Measurements from ENCODE around the gene SLCO2A1. TPM values are rescaled to one million over a fixed set of nuclear protein-coding genes. Genes with fewer than 3 reads are reported as not detected.
A peak's percentile ranks its signal among the peaks of the same experiment; 100 is the strongest.

The SLCO2A1 gene
- total RNA-seq, 2 donors from 2014 or later = not detected

DNA sequence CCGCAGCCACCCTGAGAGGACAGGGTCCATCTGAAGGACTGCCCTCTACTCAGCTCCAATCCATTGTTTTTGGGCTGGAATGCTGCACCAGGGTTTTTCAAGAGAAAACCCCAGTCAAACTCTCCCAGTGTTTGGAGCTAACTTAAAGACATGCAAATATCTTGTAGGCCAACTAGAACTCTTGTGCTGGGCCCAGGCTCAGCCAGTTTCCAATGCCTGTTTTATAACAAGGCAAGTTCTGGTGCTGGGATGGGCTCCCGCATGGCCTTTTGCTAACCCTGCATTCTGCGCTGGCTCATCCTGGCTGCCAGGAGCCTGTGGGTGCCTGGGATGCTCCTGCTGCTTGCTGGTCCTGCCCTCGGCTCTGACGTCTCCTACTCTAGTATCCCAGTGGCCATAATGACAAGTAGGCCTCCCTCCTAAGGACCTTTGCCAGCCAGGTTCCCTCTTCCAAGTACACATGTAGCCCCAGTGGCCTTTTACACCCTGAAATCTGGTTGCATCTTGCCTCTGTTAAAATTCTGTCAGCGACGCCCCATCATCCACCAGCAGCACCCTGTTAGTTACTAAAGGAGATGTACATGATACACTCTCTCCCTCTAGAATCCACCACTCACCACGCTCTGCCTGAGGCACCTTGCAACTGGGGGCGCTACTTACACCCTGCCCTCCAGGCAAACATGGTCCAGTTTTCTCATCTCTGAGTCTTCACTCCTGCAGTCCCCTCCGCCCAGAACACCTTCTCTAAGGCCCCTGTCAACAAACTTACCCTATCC, 103.6 kb downstream of the SLCO2A1 start:
- Mint-ChIP-seq H3K4me3 (no peak overlapping the region), H3K27ac (no peak overlapping the region)
- DNase-seq (ENCODE audit: low spot score) = no peak

DNA sequence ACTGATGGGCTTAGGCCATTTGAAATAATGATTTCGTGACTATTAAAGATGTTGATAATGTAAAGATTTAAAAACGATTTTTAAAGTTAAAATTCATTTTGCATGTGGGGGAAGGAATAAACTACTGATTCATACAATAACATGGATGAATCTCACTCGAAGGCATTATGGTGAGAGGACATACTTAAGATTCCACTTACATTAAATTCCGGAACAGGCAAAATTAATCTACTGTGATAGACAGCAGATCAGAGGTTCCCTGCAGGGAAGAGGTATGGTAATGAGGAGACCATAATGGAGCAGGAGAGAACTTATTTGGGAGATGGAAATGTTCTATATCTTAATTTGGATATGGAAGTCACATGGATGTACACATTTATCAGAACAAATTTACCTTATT, 105.7 kb downstream of the SLCO2A1 start:
- peaks cover 32 to 41% of the 10 kb centered on the region in 2 donors for H3K27me3 Mint-ChIP-seq
- H3K27ac Mint-ChIP-seq = no peak overlapping the region
- H3K36me3 Mint-ChIP-seq = no peaks in the 10 kb centered on the region
- no peaks in the 10 kb centered on the region for H3K9me3 Mint-ChIP-seq
- H3K4me1 Mint-ChIP-seq (ENCODE audit: low read depth in 2 of 2) = peaks cover 6 to 9% of the 10 kb centered on the region in 2 donors
- ATAC-seq = no peak
- DNase-seq (ENCODE audit: low spot score) = no peak
- no peak overlapping the region for H3K4me3 Mint-ChIP-seq

More for the DNA sequence above, 103.6 kb downstream of the SLCO2A1 start:
- Mint-ChIP-seq H3K27me3 (peaks cover 20 to 27% of the 10 kb centered on the region in 2 donors), H3K9me3 (no peaks in the 10 kb centered on the region), H3K4me1 (ENCODE audit: low read depth in 2 of 2) (peaks cover 6 to 9% of the 10 kb centered on the region in 2 donors), H3K36me3 (no peaks in the 10 kb centered on the region)
- ATAC-seq = no peak

DNA sequence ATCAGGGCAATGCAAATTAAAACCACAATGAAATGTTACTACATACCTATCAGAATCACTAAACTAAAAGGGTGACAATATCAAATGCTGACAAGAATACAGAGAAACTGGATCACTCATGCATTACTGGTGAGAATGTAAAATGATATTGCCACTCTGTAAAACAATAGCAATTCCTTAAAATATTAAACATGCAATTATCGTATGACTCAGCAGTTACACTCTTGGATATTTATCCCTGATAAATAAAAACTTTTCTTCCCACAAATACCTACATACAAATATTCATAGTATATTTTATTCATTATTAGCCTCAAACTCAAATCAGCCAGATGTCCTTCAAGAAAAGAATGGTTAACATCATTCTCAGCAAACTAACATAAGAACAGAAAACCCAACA, 108.1 kb downstream of the SLCO2A1 start:
- H3K4me3 Mint-ChIP-seq = no peak overlapping the region
- ATAC-seq (no peak), DNase-seq (ENCODE audit: low spot score) (no peak)
- H3K36me3 Mint-ChIP-seq = no peaks in the 10 kb centered on the region
- H3K4me1 Mint-ChIP-seq (ENCODE audit: low read depth in 2 of 2) = no peaks in the 10 kb centered on the region
- no peak overlapping the region for H3K27ac Mint-ChIP-seq
- no peaks in the 10 kb centered on the region for H3K9me3 Mint-ChIP-seq
- H3K27me3 Mint-ChIP-seq = peaks cover 27 to 47% of the 10 kb centered on the region in 2 donors

DNA sequence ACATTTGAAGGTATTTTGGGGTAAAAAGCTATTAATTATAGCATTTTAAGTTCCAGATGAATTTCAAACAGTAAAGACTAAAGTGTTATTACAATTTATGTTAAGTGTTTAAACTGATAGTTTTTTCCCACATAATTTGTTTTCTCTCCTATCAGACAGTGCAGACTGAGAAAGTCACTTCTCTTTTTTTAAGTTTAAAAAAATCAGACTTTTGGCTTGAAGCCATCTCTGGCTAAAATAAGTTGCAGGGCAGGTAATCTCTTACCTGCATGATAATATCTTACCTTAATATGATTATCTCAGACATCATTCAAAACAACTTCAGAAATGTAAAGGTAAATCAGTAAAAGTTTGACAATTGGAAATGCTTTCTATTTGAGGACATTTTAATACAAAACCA, 112.6 kb downstream of the SLCO2A1 start:
- H3K9me3 Mint-ChIP-seq = no peaks in the 10 kb centered on the region
- no peak overlapping the region for H3K4me3 Mint-ChIP-seq
- H3K27me3 Mint-ChIP-seq = peaks cover 17 to 40% of the 10 kb centered on the region in 2 donors

DNA sequence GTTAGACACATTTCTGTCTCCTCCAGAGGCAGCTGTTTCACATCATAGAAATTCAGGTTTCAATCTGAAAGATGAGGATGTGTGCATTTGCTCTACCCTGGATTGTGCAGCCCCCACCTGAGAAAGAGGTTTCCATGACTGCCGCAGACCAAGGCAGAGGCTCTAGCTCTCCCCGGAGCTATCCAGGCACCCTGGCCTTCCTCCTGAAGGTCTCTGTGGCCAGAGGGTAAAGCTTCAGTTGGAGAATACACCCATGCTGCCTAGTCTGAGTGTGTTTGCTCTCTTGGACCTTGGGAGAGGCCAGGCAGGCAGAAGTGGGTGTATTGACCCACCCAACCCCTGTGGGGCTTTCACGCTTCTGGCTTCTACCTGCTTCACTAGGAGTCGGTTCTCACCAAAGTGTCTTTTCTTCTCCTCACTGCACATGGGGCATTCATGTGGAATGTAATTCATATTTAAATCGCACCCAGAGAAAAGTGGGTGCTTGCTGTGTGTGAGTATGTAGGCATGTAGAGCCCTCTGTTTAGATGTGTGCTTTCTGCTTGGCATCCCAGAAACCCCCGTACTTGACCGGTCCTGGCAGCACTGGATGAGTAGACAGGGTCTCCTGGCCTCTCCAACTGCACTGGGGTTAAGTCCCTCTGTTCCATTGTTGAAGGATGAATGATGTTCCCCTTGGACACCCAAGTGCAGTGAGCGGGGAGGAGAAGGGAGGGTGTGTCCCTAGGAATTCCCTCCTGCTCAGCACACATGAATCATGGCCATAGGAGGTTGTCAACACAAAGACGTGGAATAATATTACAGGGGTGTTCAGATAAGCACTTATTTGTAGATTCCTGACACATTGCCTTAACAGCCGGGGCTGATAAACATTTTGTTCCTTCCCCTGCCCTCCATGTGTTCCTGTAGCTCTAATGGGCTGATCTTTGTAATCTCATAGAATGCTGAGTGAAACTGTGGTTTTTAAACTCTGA, 113.8 kb downstream of the SLCO2A1 start:
- peaks cover 12 to 32% of the 10 kb centered on the region in 2 donors for H3K27me3 Mint-ChIP-seq
- H3K4me3 Mint-ChIP-seq = no peak overlapping the region

More for the DNA sequence above, 112.6 kb downstream of the SLCO2A1 start:
- no peak for ATAC-seq
- no peak for DNase-seq (ENCODE audit: low spot score)
- Mint-ChIP-seq H3K27ac (no peak overlapping the region), H3K4me1 (ENCODE audit: low read depth in 2 of 2) (no peaks in the 10 kb centered on the region), H3K36me3 (no peaks in the 10 kb centered on the region)

DNA sequence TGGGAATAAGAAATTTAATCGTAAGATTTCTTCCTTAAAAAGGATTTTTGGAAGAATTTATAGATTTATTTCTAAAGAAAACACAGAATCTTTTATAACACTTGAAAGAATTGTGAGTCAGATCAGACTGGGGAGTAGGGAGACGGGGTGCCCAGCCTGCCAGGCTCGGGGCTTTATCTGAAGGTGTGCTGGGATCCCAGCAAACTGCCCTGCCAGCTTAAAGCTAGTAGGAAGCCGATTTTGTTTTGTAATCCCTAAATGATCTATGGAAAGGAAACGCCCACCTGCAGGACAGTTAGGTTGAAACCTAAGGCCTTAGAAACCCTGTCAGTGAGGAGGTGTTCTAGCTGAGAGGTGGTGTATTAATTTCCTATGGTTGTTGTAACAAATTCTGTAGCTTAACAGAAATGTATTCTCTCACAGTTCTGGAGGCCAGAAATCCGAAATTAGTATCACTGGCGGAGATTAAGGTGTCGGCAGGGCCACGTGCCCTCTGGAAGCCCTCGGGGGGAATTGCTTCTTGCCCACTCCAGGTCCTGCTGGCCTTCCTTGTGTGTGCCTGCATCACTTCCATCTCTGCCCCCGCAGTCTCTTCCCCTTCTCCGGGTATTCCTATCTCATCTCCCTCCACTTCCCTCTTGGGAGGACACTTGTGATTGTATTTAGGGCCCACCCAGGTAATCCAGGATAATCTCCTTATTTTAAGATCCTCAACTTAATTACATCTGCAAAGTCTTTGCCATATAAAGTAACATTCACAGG, 114.7 kb downstream of the SLCO2A1 start:
- DNase-seq (ENCODE audit: low spot score) (no peak), ATAC-seq (no peak)
- H3K27ac Mint-ChIP-seq = no peak overlapping the region
- no peaks in the 10 kb centered on the region for H3K9me3 Mint-ChIP-seq
- no peak overlapping the region for H3K4me3 Mint-ChIP-seq
- H3K4me1 Mint-ChIP-seq (ENCODE audit: low read depth in 2 of 2) = no peaks in the 10 kb centered on the region
- H3K36me3 Mint-ChIP-seq = no peaks in the 10 kb centered on the region
- peaks cover 14 to 28% of the 10 kb centered on the region in 2 donors for H3K27me3 Mint-ChIP-seq

More for the DNA sequence above, 113.8 kb downstream of the SLCO2A1 start:
- H3K4me1 Mint-ChIP-seq (ENCODE audit: low read depth in 2 of 2) = no peaks in the 10 kb centered on the region
- DNase-seq (ENCODE audit: low spot score) (no peak), ATAC-seq (peak; percentile 20)
- no peaks in the 10 kb centered on the region for H3K9me3 Mint-ChIP-seq
- no peak overlapping the region for H3K27ac Mint-ChIP-seq
- H3K36me3 Mint-ChIP-seq = no peaks in the 10 kb centered on the region

DNA sequence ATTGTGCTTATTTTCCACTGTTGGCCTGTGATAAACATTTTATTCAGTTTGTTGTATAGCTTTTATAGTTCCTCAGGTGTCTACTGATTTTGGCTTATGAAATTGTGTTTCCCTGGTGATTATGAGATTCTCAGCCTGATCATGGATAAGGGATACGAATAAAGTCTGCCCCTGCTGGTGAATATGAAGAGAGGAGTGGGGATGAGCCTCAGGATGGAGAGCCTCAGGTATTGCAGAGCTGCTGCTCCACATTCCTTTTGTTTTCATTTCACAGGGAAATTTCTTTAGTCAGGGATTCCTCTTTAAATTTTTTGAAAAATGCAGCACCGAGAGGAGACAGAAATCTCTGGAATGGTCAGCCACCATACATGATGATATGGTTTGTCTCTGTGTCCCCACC, 119.3 kb downstream of the SLCO2A1 start:
- H3K4me3 Mint-ChIP-seq = no peak overlapping the region
- ATAC-seq (no peak), DNase-seq (ENCODE audit: low spot score) (no peak)
- H3K27me3 Mint-ChIP-seq = peaks cover 12 to 24% of the 10 kb centered on the region in 2 donors
- H3K9me3 Mint-ChIP-seq = no peaks in the 10 kb centered on the region
- H3K36me3 Mint-ChIP-seq = no peaks in the 10 kb centered on the region
- H3K27ac Mint-ChIP-seq = no peak overlapping the region
- H3K4me1 Mint-ChIP-seq (ENCODE audit: low read depth in 2 of 2) = no peaks in the 10 kb centered on the region

DNA sequence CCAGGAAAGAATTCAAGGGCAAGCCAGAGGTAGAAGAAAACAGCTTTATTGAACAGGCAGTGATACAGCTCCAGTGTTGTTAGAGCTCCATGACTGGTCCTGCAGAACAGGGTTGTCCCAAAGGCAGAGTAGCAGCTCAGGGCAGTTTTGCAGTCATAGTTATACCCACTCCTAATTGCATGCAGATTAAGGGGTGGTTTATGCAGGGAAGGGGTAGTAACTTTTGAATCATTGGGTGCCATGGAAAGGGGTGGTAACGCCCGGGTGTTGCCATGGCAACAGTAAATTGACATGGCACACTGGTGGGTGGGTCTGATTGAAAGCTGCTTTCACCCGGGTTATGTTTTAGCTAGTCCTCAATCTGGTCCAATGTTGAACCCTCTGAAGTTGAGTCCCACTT, 124.3 kb downstream of the SLCO2A1 start:
- DNase-seq (ENCODE audit: low spot score) = no peak
- Mint-ChIP-seq H3K27ac (no peak overlapping the region), H3K36me3 (no peaks in the 10 kb centered on the region), H3K4me1 (ENCODE audit: low read depth in 2 of 2) (no peaks in the 10 kb centered on the region), H3K9me3 (no peaks in the 10 kb centered on the region), H3K27me3 (peaks cover 12 to 43% of the 10 kb centered on the region in 2 donors), H3K4me3 (no peak overlapping the region)
- no peak for ATAC-seq

DNA sequence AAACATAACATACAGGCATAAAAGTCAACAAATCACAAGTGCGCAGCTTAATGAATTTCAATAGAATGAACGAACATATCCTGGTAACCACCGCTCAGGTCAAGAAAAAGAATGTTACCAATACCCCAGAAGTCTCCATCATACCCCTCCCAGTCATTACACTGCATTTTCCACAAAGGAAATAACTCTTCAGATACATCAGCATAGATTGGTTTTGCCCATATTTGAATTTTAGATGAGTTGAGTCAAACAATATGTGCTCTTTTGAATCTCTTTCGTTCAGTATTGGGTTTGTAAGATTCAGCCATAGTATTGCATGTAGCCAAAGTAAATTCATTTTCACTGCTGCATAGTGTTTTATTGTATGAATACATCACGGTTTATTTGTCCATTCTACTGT, 127.9 kb downstream of the SLCO2A1 start:
- no peaks in the 10 kb centered on the region for H3K9me3 Mint-ChIP-seq
- no peaks in the 10 kb centered on the region for H3K4me1 Mint-ChIP-seq (ENCODE audit: low read depth in 2 of 2)
- H3K27me3 Mint-ChIP-seq = peaks cover 22 to 52% of the 10 kb centered on the region in 2 donors
- ATAC-seq = no peak
- no peak for DNase-seq (ENCODE audit: low spot score)
- H3K36me3 Mint-ChIP-seq = no peaks in the 10 kb centered on the region
- H3K4me3 Mint-ChIP-seq = no peak overlapping the region
- no peak overlapping the region for H3K27ac Mint-ChIP-seq

DNA sequence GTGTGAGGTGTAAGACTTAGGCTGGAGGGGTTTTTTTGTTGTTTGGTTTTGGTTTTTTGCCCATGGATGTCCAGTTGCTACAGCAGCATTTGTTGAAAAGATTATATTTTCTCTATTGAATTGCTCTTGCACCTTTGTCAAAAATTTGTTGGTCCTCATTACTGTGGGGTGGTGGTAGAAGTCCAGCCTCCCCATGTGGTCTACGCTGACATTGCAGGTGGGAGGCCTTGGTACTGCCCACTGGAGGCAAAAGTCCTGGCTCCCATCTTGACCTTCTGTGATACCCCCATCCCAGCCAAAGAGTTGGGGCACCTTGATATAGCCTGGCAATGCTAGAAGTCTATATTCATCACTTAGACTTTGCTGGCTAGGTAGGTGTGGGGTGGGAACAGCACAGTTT, 128.6 kb downstream of the SLCO2A1 start:
- DNase-seq (ENCODE audit: low spot score) = no peak

DNA sequence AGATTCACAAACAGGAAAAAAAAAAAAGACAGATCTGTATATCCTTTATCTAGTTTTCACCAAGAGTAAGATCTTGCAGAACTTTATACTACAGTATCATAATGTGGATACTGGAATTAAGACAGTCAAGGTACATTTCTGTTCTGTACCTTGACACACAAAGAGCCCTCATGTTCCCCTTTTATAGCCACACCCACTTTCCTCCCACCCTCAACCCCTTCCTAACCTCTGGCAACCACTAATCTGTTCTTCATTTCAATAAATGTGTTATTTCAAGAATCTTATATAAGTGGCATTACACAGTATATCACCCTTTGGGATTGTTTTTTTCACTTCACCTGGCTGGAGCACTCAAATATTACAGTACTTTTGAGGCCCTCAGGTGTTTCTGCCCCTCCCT, 130.4 kb downstream of the SLCO2A1 start:
- no peaks in the 10 kb centered on the region for H3K36me3 Mint-ChIP-seq
- no peak overlapping the region for H3K27ac Mint-ChIP-seq
- no peak for DNase-seq (ENCODE audit: low spot score)
- no peaks in the 10 kb centered on the region for H3K4me1 Mint-ChIP-seq (ENCODE audit: low read depth in 2 of 2)
- H3K9me3 Mint-ChIP-seq = no peaks in the 10 kb centered on the region
- H3K4me3 Mint-ChIP-seq = no peak overlapping the region
- H3K27me3 Mint-ChIP-seq = peaks cover 26 to 53% of the 10 kb centered on the region in 2 donors
- ATAC-seq = no peak

More for the DNA sequence above, 128.6 kb downstream of the SLCO2A1 start:
- no peak for ATAC-seq
- H3K4me3 Mint-ChIP-seq = no peak overlapping the region
- H3K36me3 Mint-ChIP-seq = no peaks in the 10 kb centered on the region
- H3K27me3 Mint-ChIP-seq = peaks cover 28 to 57% of the 10 kb centered on the region in 2 donors
- H3K4me1 Mint-ChIP-seq (ENCODE audit: low read depth in 2 of 2) = no peaks in the 10 kb centered on the region
- no peak overlapping the region for H3K27ac Mint-ChIP-seq
- H3K9me3 Mint-ChIP-seq = no peaks in the 10 kb centered on the region

DNA sequence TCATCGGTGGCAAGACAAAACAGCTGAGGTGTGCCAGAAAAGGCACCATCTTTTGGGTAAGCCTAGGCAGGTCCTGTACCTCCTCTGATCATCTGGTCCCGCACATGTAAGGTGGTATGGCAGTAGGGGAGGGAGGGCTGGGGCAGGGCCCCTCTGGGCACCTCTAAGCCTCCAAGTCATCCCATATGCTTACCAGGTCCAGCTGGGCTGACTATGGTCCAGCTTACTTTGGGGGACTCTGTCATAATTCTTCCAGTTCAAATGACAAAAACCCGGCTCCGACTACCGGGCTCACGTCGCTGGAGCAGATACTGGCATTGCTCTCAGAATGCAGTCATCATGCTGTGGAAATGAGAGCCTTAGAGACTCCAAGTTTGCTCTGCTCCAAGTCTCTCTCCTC, 132.2 kb downstream of the SLCO2A1 start:
- Mint-ChIP-seq H3K27me3 (peaks cover 38 to 46% of the 10 kb centered on the region in 2 donors), H3K4me3 (no peak overlapping the region), H3K36me3 (no peaks in the 10 kb centered on the region), H3K4me1 (ENCODE audit: low read depth in 2 of 2) (no peaks in the 10 kb centered on the region), H3K9me3 (no peaks in the 10 kb centered on the region), H3K27ac (no peak overlapping the region)
- ATAC-seq = peak in 1 of 2 donors; percentile 18
- no peak for DNase-seq (ENCODE audit: low spot score)

DNA sequence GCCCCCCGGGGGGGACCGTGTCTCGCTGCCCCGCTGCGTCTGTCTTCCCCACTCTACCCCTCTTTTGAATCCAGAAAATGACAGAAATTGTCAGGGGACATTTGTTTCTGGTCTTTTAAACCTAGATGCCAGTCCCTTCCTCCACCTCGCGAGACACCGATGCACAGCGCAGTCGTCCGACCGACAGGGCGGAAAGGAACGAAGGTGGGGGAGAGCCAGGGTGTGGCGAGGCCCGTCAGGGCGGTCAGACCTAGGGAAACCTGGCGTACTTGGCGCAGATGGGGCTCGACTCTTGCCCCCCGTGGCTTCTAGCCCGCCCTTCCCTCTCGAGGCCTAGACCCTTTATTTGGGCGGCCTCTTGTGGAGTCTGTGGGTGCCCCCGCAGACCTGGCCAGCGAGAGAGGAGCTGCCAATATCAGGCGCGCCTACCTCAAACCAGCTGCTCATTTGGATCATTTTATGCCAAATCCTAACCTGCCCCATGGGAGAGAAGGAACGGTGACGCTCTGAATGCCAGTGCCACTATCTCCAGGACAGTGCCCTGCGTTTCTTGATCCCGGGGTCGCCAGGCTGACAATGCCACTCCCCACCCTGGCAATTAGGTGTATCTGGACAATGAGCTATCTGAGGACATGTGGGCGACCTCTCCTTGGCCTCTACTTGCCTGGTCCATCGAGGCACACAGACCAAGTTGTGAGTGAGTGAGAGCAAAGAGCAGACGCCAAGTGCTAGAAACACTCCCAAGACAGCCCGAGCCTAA, 133.5 kb downstream of the SLCO2A1 start:
- Mint-ChIP-seq H3K27me3 (peaks cover 37 to 41% of the 10 kb centered on the region in 2 donors), H3K36me3 (no peaks in the 10 kb centered on the region), H3K9me3 (no peaks in the 10 kb centered on the region), H3K4me1 (ENCODE audit: low read depth in 2 of 2) (no peaks in the 10 kb centered on the region), H3K27ac (no peak overlapping the region), H3K4me3 (peak overlapping the region; percentile 51)
- DNase-seq (ENCODE audit: low spot score) = no peak
- ATAC-seq = no peak
